ENCODE data around the gene AIFM2.

DNA sequence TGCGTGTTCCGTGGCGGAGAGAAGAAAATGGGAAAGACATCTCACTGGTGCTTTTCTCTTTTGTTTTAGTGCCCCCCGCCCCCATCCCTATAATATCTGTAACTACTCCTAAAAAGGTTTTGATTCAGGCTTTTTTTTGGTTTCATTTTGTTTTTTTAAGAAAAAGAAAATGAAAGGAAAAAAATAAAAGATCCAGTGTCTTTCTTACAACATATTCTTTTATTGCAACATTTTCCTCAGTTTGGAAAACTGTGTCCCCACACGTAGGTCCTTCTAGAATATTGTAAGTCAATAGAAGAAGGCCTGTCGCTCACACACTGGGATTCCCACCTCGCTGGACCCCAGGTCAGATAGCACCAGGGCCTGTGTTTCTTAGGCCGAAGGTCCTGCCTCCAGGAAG is 20.6 kb downstream of the AIFM2 start:
- TF ChIP-seq, protein P1, sequence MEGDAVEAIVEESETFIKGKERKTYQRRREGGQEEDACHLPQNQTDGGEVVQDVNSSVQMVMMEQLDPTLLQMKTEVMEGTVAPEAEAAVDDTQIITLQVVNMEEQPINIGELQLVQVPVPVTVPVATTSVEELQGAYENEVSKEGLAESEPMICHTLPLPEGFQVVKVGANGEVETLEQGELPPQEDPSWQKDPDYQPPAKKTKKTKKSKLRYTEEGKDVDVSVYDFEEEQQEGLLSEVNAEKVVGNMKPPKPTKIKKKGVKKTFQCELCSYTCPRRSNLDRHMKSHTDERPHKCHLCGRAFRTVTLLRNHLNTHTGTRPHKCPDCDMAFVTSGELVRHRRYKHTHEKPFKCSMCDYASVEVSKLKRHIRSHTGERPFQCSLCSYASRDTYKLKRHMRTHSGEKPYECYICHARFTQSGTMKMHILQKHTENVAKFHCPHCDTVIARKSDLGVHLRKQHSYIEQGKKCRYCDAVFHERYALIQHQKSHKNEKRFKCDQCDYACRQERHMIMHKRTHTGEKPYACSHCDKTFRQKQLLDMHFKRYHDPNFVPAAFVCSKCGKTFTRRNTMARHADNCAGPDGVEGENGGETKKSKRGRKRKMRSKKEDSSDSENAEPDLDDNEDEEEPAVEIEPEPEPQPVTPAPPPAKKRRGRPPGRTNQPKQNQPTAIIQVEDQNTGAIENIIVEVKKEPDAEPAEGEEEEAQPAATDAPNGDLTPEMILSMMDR (tag by site-specific recombination; IDR thresholded peaks at IDR 0.05) = no peak
- TF ChIP-seq, protein P2, sequence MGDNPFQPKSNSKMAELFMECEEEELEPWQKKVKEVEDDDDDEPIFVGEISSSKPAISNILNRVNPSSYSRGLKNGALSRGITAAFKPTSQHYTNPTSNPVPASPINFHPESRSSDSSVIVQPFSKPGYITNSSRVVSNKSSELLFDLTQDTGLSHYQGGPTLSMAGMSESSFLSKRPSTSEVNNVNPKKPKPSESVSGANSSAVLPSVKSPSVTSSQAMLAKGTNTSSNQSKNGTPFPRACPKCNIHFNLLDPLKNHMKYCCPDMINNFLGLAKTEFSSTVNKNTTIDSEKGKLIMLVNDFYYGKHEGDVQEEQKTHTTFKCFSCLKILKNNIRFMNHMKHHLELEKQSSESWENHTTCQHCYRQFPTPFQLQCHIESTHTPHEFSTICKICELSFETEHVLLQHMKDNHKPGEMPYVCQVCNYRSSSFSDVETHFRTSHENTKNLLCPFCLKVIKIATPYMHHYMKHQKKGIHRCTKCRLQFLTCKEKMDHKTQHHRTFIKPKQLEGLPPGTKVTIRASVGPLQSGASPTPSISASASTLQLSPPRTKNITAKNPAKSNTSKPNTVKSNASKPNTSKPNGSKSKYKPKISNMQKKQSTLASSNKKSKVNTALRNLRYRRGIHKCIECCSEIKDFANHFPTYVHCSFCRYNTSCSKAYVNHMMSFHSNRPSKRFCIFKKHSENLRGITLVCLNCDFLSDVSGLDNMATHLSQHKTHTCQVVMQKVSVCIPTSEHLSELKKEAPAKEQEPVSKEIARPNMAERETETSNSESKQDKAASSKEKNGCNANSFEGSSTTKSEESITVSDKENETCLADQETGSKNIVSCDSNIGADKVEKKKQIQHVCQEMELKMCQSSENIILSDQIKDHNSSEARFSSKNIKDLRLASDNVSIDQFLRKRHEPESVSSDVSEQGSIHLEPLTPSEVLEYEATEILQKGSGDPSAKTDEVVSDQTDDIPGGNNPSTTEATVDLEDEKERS (tag by site-specific recombination; IDR thresholded peaks at IDR 0.05) = no peak
- no peak for TF ChIP-seq ZNF561 (tag by site-specific recombination; IDR thresholded peaks at IDR 0.05; ENCODE audit: borderline replicate concordance)
